ENCODE results near the gene THSD4. TPM values are rescaled to one million over a fixed set of nuclear protein-coding genes. Genes with fewer than 3 reads are reported as not detected.

The THSD4 gene
- total RNA-seq, 1 experiment from 2014 or later: 0.29 TPM

- Mint-ChIP-seq H3K36me3 (ENCODE audit: insufficient read depth, unreplicated experiment) (no peaks in the 10 kb centered on the region), H3K27ac (ENCODE audit: unreplicated experiment) (no peak overlapping the region), H3K4me1 (ENCODE audit: low read depth, unreplicated experiment) (no peaks in the 10 kb centered on the region), H3K9me3 (ENCODE audit: unreplicated experiment) (no peaks in the 10 kb centered on the region), H3K27me3 (ENCODE audit: insufficient read depth, unreplicated experiment) (no peaks in the 10 kb centered on the region), H3K4me3 (ENCODE audit: unreplicated experiment) (no peak overlapping the region)
- H3K4me1 ChIP-seq: no peaks in the 10 kb centered on the region
- no peaks in the 10 kb centered on the region for H3K36me3 ChIP-seq (ENCODE audit: control insufficient read depth, insufficient read depth, low read length)
- no peak overlapping the region for H3K4me3 ChIP-seq (ENCODE audit: low read depth, low read length)
- no TSS peak for BruUV-seq (replicated peaks)
- H3K27me3 ChIP-seq (replicated peaks; ENCODE audit: control insufficient read depth, insufficient read depth, low read length): no peaks in the 10 kb centered on the region; the same call in 1 of the 2 replicates
- no peaks in the 10 kb centered on the region for H3K9me3 ChIP-seq
- intact Hi-C loops (cut with micrococcal nuclease; ENCODE audit: unreplicated experiment): no loop called here
- no peak for DNase-seq
- ChIA-PET POLR2A (no interaction called here), CTCF (no interaction called here)
- TF ChIP-seq, protein P1, sequence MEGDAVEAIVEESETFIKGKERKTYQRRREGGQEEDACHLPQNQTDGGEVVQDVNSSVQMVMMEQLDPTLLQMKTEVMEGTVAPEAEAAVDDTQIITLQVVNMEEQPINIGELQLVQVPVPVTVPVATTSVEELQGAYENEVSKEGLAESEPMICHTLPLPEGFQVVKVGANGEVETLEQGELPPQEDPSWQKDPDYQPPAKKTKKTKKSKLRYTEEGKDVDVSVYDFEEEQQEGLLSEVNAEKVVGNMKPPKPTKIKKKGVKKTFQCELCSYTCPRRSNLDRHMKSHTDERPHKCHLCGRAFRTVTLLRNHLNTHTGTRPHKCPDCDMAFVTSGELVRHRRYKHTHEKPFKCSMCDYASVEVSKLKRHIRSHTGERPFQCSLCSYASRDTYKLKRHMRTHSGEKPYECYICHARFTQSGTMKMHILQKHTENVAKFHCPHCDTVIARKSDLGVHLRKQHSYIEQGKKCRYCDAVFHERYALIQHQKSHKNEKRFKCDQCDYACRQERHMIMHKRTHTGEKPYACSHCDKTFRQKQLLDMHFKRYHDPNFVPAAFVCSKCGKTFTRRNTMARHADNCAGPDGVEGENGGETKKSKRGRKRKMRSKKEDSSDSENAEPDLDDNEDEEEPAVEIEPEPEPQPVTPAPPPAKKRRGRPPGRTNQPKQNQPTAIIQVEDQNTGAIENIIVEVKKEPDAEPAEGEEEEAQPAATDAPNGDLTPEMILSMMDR (IDR thresholded peaks at IDR 0.05; ENCODE audit: insufficient read depth in 1 of 2, low read depth in 1 of 2, low read length in 1 of 2, severe bottlenecking in 1 of 2, unreplicated experiment in 1 of 2): no peak
Measured at GRCh38 chr15:71202712-71203111, 87.4 kb downstream of the THSD4 start.

DNA sequence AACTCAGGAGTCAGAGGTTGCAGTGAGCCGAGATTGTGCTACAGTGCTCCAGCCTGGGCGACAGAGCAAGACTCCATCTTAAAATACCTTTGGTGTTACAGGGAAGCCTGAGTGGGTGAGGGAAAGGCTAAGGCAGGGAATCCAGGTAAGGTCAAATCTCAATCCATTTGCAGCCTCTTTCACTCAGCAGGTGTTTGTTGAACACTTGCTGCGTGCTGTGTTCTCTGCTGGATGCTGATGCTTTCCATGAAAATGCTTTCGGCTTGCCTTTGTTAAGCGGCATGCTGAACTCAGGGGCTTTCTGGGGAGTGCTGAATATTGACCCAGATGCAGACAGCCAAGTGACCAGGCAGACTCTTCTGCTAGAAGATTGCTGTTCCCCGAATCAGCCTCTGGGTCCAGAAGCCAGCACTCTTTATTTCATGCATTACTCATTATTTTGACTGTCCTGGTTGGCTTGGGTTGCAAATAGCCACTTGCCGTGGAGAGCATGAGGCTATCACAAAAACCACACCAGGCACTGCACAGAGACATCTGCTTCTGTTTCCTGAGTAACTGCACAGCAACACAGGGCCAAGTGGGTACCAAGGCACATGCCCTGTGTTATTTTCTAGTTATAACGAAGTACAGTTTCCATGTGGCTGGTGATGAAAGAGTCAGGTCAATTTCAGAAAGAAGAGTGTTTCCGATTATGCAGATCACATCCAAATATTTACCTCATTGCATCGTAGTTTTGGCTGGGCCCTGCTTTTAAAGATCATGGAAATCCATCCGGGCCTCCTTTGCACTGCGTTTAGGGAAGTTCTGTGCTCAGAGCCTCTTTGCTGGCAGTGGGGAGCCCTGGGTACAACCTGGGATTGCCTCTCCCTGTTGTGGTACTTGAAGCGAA lies 88.6 kb downstream of the THSD4 start:
- H3K36me3 Mint-ChIP-seq (ENCODE audit: insufficient read depth, unreplicated experiment): no peaks in the 10 kb centered on the region
- H3K4me3 ChIP-seq (ENCODE audit: low read depth, low read length): no peak overlapping the region
- no peaks in the 10 kb centered on the region for H3K27me3 Mint-ChIP-seq (ENCODE audit: insufficient read depth, unreplicated experiment)
- H3K9me3 Mint-ChIP-seq (ENCODE audit: unreplicated experiment): no peaks in the 10 kb centered on the region
- intact Hi-C loops (cut with micrococcal nuclease; ENCODE audit: unreplicated experiment): no loop called here
- H3K4me3 Mint-ChIP-seq (ENCODE audit: unreplicated experiment): no peak overlapping the region
- no peak overlapping the region for H3K27ac Mint-ChIP-seq (ENCODE audit: unreplicated experiment)
- H3K27me3 ChIP-seq (replicated peaks; ENCODE audit: control insufficient read depth, insufficient read depth, low read length): no peaks in the 10 kb centered on the region; the same call in 1 of the 2 replicates
- no peaks in the 10 kb centered on the region for H3K4me1 ChIP-seq
- no TSS peak for BruUV-seq (replicated peaks)
- H3K4me1 Mint-ChIP-seq (ENCODE audit: low read depth, unreplicated experiment): no peaks in the 10 kb centered on the region
- TF ChIP-seq, protein P1 (IDR thresholded peaks at IDR 0.05; ENCODE audit: insufficient read depth in 1 of 2, low read depth in 1 of 2, low read length in 1 of 2, severe bottlenecking in 1 of 2, unreplicated experiment in 1 of 2): no peak
- no peak for DNase-seq
- ChIA-PET POLR2A (no interaction called here), CTCF (no interaction called here)
- no peaks in the 10 kb centered on the region for H3K36me3 ChIP-seq (ENCODE audit: control insufficient read depth, insufficient read depth, low read length)
- H3K9me3 ChIP-seq: no peaks in the 10 kb centered on the region

GRCh38 chr15:71207141-71207540 lies 91.9 kb downstream of the THSD4 start:
- ChIA-PET POLR2A (no interaction called here), CTCF (no interaction called here)
- Mint-ChIP-seq H3K27ac (ENCODE audit: unreplicated experiment) (no peak overlapping the region), H3K36me3 (ENCODE audit: insufficient read depth, unreplicated experiment) (no peaks in the 10 kb centered on the region), H3K4me1 (ENCODE audit: low read depth, unreplicated experiment) (no peaks in the 10 kb centered on the region), H3K27me3 (ENCODE audit: insufficient read depth, unreplicated experiment) (peaks cover 9% of the 10 kb centered on the region), H3K4me3 (ENCODE audit: unreplicated experiment) (no peak overlapping the region), H3K9me3 (ENCODE audit: unreplicated experiment) (no peaks in the 10 kb centered on the region)
- intact Hi-C loops (cut with micrococcal nuclease; ENCODE audit: unreplicated experiment): no loop called here
- H3K4me3 ChIP-seq (ENCODE audit: low read depth, low read length): no peak overlapping the region
- BruUV-seq (replicated peaks): no TSS peak
- no peaks in the 10 kb centered on the region for H3K4me1 ChIP-seq
- no peak for DNase-seq
- H3K27me3 ChIP-seq (replicated peaks; ENCODE audit: control insufficient read depth, insufficient read depth, low read length): no peaks in the 10 kb centered on the region; the same call in 1 of the 2 replicates
- no peaks in the 10 kb centered on the region for H3K36me3 ChIP-seq (ENCODE audit: control insufficient read depth, insufficient read depth, low read length)
- TF ChIP-seq, protein P1 (IDR thresholded peaks at IDR 0.05; ENCODE audit: insufficient read depth in 1 of 2, low read depth in 1 of 2, low read length in 1 of 2, severe bottlenecking in 1 of 2, unreplicated experiment in 1 of 2): no peak
- no peaks in the 10 kb centered on the region for H3K9me3 ChIP-seq
